ENCODE measurements around the gene BLOC1S1. TPM values are rescaled to one million over a fixed set of nuclear protein-coding genes. Genes with fewer than 3 reads are reported as not detected.

Gene BLOC1S1
- total RNA-seq, 1 experiment from 2014 or later = 87.3 TPM

DNA sequence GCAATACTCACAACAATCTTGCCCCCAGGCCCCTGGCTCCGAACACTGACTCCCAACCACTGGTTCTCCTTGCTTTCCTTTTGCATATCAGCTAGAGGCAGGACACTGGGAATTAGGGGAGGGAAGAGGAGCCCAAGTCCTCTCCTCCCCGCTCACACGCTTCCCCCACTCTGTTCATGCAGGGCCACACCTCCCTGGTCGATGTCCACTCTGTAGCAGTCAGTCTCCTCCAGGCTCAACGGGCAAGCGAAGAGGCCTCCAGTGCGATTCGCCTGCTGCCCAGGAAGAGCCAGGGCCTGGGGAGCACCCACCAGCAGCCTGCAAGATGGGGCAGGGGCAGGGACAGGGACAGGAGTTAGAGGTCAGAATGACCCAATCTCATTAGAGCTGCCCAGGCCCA is 13.0 kb upstream of the BLOC1S1 start:
- no peak for TF ChIP-seq POLR2AphosphoS5 (IDR thresholded peaks at IDR 0.05; ENCODE audit: low read depth, low read length)
- ChIA-PET POLR2A (no interaction called here), CTCF (no interaction called here)
- no peak for ATAC-seq
- Histone ChIP-seq H3K27ac (ENCODE audit: low read length) (no peak overlapping the region), H3K9me3 (ENCODE audit: control insufficient read depth, insufficient read depth, low read depth, low read length) (no peaks in the 10 kb centered on the region), H3K4me1 (ENCODE audit: control insufficient read depth, insufficient read depth, low read length) (no peaks in the 10 kb centered on the region), H3K27me3 (ENCODE audit: control insufficient read depth, insufficient read depth, low read length) (peaks cover 2% of the 10 kb centered on the region; the same call in 1 of the 2 replicates), H3K36me3 (ENCODE audit: control insufficient read depth, insufficient read depth, low read length) (no peaks in the 10 kb centered on the region), H3K4me3 (ENCODE audit: low read depth in 2 of 2, low read length in 2 of 2) (no peak overlapping the region)
- intact Hi-C loops (cut with micrococcal nuclease; ENCODE audit: unreplicated experiment) (no loop called here), in situ Hi-C loops (cut with HindIII; ENCODE audit: low pct_unique_long_range_greater_than_20kb, low sequenced_read_pairs) (no loop called here)
- BruUV-seq (replicated peaks) = no TSS peak
- DNase-seq (ENCODE audit: low read depth, low spot score) = no peak

GRCh38 chr12:55703288-55703687 is 12.6 kb upstream of the BLOC1S1 start:
- Histone ChIP-seq H3K27ac (ENCODE audit: low read length) (no peak overlapping the region), H3K4me1 (ENCODE audit: control insufficient read depth, insufficient read depth, low read length) (no peaks in the 10 kb centered on the region; the same call in 1 of the 2 replicates), H3K4me3 (ENCODE audit: low read depth in 2 of 2, low read length in 2 of 2) (no peak overlapping the region), H3K9me3 (ENCODE audit: control insufficient read depth, insufficient read depth, low read depth, low read length) (no peaks in the 10 kb centered on the region), H3K27me3 (ENCODE audit: control insufficient read depth, insufficient read depth, low read length) (peaks cover 2% of the 10 kb centered on the region; the same call in 1 of the 2 replicates), H3K36me3 (ENCODE audit: control insufficient read depth, insufficient read depth, low read length) (no peaks in the 10 kb centered on the region)
- CTCF ChIA-PET = no interaction called here
- POLR2A ChIA-PET = interaction anchor here (0.6 kb wide), 1 partner anchor 35 kb away, joined by 5 read pairs; no protein-coding TSS in a partner anchor
- intact Hi-C loops (cut with micrococcal nuclease; ENCODE audit: unreplicated experiment) = no loop called here
- ATAC-seq (no peak), DNase-seq (ENCODE audit: low read depth, low spot score) (no peak)
- TF ChIP-seq POLR2AphosphoS5 (IDR thresholded peaks at IDR 0.05; ENCODE audit: low read depth, low read length) = no peak
- TF ChIP-seq SIN3A (IDR thresholded peaks at IDR 0.05; ENCODE audit: borderline replicate concordance, insufficient read depth, low read depth, low read length) = no peak
- TF ChIP-seq, protein P1, sequence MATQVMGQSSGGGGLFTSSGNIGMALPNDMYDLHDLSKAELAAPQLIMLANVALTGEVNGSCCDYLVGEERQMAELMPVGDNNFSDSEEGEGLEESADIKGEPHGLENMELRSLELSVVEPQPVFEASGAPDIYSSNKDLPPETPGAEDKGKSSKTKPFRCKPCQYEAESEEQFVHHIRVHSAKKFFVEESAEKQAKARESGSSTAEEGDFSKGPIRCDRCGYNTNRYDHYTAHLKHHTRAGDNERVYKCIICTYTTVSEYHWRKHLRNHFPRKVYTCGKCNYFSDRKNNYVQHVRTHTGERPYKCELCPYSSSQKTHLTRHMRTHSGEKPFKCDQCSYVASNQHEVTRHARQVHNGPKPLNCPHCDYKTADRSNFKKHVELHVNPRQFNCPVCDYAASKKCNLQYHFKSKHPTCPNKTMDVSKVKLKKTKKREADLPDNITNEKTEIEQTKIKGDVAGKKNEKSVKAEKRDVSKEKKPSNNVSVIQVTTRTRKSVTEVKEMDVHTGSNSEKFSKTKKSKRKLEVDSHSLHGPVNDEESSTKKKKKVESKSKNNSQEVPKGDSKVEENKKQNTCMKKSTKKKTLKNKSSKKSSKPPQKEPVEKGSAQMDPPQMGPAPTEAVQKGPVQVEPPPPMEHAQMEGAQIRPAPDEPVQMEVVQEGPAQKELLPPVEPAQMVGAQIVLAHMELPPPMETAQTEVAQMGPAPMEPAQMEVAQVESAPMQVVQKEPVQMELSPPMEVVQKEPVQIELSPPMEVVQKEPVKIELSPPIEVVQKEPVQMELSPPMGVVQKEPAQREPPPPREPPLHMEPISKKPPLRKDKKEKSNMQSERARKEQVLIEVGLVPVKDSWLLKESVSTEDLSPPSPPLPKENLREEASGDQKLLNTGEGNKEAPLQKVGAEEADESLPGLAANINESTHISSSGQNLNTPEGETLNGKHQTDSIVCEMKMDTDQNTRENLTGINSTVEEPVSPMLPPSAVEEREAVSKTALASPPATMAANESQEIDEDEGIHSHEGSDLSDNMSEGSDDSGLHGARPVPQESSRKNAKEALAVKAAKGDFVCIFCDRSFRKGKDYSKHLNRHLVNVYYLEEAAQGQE (IDR thresholded peaks at IDR 0.05; ENCODE audit: insufficient read depth in 1 of 2, low read depth in 2 of 2, low read length in 1 of 2) = no peak
- TF ChIP-seq CTCF (IDR thresholded peaks at IDR 0.05) = no peak
- no peak for TF ChIP-seq TCF7L2 (IDR thresholded peaks at IDR 0.05; ENCODE audit: low read depth, low read length)
- in situ Hi-C loops (cut with HindIII; ENCODE audit: low pct_unique_long_range_greater_than_20kb, low sequenced_read_pairs) = no loop called here
- BruUV-seq (replicated peaks) = no TSS peak

GRCh38 chr12:55703901-55704761 is 11.7 kb upstream of the BLOC1S1 start:
- no peaks in the 10 kb centered on the region for H3K9me3 ChIP-seq (ENCODE audit: control insufficient read depth, insufficient read depth, low read depth, low read length)
- no peaks in the 10 kb centered on the region for H3K36me3 ChIP-seq (ENCODE audit: control insufficient read depth, insufficient read depth, low read length)
- DNase-seq (ENCODE audit: low read depth, low spot score) = no peak
- no peak for TF ChIP-seq POLR2AphosphoS5 (IDR thresholded peaks at IDR 0.05; ENCODE audit: low read depth, low read length)
- TF ChIP-seq, protein P1 (IDR thresholded peaks at IDR 0.05; ENCODE audit: insufficient read depth in 1 of 2, low read depth in 2 of 2, low read length in 1 of 2) = no peak
- TF ChIP-seq SIN3A (IDR thresholded peaks at IDR 0.05; ENCODE audit: borderline replicate concordance, insufficient read depth, low read depth, low read length) = no peak
- no peak for TF ChIP-seq TCF7L2 (IDR thresholded peaks at IDR 0.05; ENCODE audit: low read depth, low read length)
- TF ChIP-seq CTCF (IDR thresholded peaks at IDR 0.05) = no peak
- POLR2A ChIA-PET = interaction anchor here (0.6 kb wide), 1 partner anchor 36 kb away, joined by 5 read pairs; no protein-coding TSS in a partner anchor
- no peaks in the 10 kb centered on the region; the same call in 1 of the 2 replicates for H3K4me1 ChIP-seq (ENCODE audit: control insufficient read depth, insufficient read depth, low read length)
- peaks cover 10% of the 10 kb centered on the region for H3K27me3 ChIP-seq (ENCODE audit: control insufficient read depth, insufficient read depth, low read length)
- no TSS peak for BruUV-seq (replicated peaks)
- intact Hi-C loops (cut with micrococcal nuclease; ENCODE audit: unreplicated experiment) = no loop called here
- no peak overlapping the region for H3K4me3 ChIP-seq (ENCODE audit: low read depth in 2 of 2, low read length in 2 of 2)
- CTCF ChIA-PET = interaction anchor here (0.7 kb wide), 1 partner anchor 17 kb away, joined by 3 read pairs; no protein-coding TSS in a partner anchor
- no peak for ATAC-seq
- in situ Hi-C loops (cut with HindIII; ENCODE audit: low pct_unique_long_range_greater_than_20kb, low sequenced_read_pairs) = no loop called here
- no peak overlapping the region for H3K27ac ChIP-seq (ENCODE audit: low read length)

Data from Panc1 (cell line).